ENCODE measurements around the gene PHC2. TPM values are rescaled to one million over a fixed set of nuclear protein-coding genes. Genes with fewer than 3 reads are reported as not detected.

PHC2 gene
- polyA plus RNA-seq, 1 donor, result 67.8 TPM

DNA sequence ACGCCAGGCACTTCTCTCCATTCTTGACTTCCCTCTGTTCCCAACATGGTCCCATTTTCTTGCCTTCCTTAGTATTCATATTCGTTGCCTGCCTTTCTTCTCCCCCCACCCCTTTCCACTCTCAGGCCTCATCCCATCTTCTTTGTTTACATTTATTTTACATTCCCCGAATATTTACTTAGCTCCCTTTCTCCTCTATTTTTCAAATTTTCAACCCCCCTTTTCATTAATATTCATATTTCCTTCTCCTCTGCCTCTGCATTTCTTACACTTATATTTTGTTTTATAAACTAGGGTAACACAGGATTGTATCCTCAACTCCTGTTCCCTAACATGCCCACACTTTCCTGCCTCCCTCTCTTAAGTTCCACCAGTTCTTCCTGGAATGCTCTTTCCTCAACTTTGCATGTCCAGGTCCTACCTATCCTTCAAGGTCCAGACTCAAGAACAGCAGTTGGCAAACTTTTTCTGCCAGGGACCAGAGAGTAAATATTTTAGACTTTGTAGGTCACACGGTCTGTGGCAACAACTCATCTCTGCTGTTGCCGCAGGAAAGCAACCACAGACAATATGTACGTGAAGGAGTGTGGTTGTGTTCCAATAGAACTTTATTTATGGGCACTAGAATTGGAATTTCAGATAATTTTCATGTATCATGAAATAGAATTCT, 80.1 kb downstream of the PHC2 start:
- DNase-seq (ENCODE audit: low read depth), result no peak

DNA sequence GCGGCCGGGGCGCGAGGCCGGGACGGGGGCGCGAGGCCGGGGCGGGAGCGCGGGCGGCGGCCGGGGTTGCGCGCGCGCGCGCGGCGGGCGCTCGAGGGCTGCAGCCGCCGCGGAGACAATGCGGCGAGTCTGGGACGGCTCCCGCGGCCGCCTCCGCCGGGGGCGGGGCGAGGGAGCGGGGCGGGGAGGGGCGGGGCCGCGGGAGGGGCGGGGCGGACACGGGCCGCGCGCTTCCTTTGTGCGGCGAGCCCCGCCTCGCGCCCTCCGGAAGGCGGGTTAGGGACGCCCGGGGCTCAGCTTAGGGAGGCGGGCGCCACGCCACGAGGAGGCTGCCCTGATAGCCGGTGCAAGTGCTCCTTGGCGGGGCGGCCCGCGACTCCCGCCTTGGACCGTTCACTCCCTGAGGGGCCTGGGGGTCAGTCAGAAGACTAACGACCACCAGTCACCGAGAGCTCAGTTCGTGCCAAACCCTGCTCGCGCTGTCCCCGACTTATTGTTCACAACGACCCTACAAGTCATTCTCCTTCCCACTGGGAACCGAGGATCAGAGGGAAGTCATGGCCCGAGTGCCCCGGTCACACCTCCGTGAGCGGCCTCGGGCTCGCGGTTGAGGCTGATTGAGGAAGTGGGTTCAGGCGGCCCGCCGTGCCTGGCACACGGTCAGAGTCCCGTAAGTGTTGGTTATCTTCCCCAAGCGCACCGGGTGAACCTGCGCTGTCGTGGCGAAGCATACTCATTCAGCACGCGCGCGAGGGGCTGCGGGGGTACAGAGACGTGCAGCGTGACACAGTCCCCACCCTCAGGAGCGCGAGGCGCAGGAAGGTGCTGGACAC, 80.9 kb downstream of the PHC2 start:
- no peak for DNase-seq (ENCODE audit: low read depth)

DNA sequence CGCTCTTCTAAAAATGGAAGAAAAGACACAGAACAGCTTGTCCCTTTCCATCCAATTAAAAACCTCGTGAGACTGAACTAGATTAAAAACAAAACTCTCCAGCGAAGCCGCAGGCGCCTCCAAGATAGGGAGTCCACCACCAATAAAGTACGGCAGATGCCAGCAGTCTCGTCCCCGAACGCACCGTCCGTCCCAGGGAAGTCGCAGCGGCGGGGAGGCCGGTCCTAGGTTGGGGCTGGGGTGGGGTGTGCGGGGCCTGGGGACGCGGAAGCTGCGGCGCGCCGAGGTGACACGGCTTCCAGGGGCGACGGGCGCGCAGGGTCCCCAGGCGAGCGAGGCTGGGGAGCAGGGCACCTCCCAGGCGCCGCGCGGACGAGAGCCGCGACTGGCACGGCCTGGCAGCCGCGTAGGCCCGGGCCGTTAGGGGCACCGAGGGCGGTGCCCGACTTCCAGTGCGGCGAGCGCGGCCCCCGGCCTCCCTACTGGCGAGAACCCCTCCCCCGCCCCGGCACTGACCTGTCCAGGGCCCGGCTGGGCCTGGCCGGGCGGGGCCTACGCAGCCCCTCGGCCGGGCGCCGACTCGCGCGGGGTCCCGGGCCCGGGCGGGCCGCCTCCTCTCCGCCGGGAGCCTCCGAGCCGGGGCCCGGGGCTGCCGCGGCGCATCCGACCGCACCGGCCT, 81.7 kb downstream of the PHC2 start:
- no peak for DNase-seq (ENCODE audit: low read depth)

DNA sequence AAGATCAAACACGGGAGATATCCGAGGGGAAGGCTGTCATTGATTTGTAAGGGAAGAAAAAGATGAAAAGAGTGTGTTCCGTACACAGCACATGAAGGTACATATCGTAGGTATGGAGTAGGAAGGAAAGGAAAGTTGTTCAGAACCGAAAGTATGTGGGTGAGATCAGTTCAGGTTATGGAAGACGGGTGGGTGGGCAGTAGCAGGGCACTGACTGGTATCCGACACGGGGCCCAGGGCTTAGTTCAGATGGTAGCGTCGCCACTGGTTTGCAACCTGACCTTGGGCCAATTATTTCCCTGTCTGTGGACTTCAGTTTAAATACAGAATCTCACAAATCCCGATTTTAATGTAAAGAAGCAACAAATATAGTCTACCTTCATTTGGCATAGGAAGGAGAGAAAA, 82.2 kb downstream of the PHC2 start:
- no peak for DNase-seq (ENCODE audit: low read depth)

DNA sequence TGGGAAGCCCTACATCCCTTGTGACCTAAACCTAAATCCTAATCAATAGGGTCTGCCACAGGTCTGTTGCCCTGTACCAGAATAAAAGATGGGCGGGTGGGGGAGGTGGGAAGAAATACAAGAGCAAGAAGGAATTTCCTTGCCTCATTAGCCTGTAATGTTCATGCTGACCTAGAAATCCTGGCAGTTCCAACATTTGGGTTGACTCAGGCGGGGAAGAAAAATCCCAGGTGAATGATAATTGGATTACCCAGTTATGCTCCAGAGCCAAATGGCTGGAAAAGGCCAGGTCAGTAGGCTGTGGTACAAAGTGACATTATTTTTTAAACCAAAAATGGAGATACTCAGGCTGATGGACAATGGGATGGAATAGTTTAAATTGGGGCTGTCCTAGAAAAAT, 82.7 kb downstream of the PHC2 start:
- no peak for DNase-seq (ENCODE audit: low read depth)

DNA sequence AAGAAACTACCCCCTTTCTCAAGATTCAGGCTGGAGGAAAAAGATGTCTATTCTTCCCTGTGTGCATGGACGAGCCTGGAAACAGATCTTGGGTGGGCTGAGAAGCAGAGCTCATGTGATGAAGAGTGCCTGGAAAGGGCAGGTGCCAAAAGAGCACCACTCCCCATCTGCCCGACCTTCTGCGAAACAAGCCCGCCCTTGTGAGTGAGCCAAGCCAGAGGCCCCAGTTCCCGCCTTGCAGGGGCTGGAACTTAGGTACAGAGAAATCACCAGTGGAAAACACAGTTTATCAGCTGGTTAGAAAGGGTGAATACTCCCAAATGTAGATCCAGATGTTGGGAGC, 83.3 kb downstream of the PHC2 start:
- no peak for DNase-seq (ENCODE audit: low read depth)

DNA sequence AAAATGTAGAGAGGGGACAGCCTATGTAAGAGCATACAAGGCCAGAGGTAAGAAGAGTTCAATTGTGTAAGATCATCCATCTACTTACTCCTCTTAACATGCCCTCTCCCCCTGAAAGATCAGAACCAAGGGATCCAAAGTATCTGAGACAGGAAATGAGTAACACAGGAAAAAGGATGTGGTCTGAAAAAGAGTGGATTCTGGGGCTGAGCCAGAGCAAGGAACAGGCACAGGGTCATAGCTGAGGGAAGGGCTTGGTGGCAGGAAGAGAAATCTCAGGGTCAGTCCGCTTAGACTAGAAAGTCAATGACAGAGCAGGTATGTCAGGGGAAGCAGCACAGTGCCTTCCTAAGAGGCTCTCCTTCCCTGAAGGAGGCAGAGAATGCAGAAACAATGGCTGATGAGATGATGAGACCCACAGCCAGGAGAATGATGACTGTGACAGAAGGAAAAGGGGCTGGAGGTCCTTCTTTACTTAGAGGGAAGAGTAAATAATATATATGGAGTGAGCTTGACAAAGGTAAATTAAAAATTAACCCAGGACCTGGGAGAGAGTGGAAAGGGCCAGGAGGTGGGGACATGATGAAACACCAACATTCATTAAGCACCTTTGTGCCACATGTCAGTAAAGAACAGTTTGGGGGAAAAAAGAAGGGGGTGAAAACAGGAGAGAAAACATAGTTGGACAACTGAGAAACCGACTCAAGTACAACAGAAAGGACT, 83.8 kb downstream of the PHC2 start:
- DNase-seq (ENCODE audit: low read depth), result no peak

DNA sequence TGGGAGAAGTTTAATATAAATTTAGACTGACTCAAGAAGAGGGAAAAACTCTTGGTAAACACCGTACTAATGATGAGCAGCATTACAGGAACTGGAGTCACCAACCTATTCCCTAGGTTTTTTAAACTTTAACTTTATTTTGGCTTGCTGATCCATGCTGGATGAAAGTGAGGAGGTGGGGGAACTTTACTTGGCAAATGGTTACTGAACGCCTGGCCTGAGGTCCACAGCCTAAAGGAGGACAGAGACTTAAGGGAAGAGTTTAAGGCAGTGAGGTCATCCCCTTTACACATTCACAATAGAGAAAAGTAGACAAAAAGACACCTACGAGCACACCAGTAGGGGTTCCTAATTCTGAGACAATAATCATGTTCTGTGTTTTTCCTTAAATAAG, 84.4 kb downstream of the PHC2 start:
- DNase-seq (ENCODE audit: low read depth), result no peak

DNA sequence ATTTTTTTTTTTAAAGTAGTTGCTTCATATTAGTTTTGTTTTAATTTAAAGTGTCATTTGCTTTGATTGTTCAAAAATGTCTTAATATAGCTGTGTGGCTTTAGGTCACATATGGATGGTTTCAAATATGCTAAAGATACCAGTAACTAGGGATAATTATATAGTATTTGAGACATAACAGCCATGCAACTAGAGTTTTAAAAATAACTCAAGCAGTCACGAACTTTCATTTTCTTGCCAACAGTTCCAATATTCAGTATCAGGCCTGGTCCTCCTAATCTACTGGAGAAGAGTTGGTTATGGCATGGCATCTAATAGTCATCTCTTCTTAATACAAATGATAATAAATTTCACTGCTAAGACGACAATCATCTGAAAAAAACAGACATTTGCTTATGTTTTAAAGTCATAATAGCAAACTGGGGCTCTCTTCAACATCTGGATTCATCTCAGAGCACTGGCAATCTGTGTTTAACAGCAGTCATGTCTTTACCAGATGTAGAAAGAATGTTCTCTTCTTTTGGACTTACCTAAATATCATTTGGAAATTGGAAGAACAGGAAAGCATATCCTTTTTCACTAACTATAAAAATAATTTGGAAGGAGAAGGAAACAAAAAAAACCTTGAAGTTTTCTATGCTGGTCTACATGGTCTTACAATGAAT, 85.9 kb downstream of the PHC2 start:
- no peak for DNase-seq (ENCODE audit: low read depth)

DNA sequence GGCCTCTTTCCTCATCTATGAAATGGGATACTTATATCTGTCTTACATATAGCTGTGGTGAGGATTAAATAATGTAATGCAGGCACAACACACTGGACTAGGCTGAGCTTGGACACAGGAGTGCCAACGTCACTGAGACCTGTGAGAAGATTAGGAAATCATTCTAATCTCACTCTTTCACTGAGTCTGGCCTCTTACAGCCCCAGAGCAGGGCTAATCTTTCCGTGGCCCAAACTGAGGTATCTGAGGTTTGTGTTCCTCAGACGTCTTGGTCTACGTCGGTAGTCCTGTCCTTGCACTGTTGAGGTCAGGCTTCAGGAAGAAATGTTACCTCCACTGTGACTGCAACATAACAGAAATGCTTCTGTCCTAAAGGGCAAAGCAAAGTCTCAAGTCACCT, 87.4 kb downstream of the PHC2 start:
- no peak for DNase-seq (ENCODE audit: low read depth)

DNA sequence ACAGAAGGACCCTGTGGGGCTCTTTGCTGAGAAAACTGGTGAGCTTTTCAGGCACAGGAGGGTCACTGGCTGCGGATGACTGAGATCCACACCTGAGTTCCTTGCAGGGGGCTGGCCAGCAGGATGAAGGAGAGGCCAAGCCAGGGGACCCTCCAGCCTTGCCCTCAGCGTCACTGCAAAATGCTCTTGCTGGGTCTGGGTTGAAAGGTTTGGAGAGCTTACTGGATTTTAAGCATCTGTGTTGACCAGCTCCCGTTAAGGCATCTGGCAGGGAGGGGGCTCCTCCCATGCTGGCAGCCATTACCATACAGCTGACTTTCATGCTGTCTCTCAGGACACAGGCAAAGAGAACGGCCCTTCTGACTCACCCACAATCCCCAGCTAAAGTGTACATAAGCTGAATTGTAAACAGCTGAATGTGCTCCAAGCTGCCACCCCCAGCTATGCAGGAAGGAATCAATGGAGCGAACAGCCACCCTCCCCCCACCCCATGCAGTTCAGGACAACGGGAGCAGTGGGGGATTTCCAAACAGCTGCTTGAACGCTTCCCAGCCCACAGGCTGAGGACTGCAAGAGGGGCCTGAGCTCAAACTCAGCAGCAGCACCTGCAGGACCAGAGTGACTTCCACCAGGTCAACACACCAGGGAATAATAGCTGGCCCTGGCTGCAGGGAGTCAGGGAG, 88.7 kb downstream of the PHC2 start:
- DNase-seq (ENCODE audit: low read depth), result no peak

DNA sequence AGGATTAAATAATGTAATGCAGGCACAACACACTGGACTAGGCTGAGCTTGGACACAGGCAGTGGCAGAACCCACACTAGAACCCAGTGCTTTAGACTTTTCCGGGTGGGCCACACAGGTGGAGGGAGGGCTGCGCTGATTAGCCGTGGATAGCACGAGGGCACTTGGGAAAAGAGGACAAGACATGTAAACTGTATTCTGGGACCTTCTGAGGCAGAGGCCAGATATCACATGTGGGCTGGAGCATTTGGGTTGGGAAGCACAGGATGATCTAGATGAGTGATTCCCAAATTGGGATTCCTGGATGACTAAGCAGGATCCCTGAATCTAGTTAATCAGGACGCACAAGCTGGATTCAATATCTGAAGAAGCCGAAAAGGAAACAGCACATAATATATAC, 89.7 kb downstream of the PHC2 start:
- DNase-seq (ENCODE audit: low read depth), result no peak

DNA sequence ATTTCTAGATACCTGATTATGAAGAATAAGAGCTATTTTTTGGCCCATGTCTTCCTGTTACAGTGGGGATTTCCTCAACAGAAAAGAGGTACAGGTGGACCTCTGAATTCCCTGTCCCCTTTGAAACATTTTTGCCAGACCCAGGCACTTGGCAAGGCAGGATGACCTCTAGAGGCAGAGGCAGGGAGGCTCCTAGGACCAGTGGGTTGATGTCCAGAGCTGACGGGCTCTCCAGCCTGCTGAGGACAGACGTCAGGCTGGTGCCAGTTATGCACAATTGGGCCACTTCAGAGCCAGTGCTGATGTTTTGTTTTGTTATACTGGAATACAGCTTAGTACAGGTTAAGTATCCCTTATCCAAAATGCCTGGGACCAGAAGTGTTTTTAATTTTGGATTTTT, 91.5 kb downstream of the PHC2 start:
- DNase-seq (ENCODE audit: low read depth), result no peak

DNA sequence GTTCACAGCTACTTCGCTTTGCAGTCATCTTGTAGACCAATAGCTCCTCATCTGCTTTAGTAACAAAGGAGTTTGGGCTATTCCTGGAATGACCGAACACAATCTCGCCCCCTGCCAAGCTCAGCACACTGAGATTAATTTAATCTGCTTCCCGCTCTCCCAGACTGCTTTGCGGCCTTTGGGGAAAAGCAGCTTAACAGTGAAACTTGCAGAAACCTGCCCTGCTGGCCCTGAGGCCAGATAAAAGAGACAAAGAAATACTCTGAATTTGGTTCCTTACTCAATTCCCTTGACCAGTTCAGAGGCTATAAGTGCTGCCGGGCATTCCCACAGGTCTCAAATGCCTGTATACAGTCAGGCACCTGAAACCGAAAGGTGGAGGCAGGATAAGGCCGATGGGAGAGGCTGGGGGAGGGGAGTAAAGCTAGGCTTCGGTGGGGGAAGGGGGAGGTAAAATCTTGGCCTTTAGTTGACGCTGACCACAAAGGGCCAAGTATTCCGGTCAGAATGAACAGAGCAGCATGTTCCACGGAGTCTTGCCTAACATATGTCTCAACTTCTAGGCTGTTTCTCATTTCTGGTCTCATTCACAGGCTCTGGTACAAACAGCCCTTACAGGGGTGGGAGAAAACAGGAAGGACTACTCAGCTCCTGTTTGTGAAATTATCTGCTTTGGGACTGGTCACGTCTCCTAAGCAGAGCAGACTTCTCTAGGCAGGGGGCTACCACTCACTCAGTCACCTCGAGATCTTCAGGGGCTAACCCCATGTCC, 92.3 kb downstream of the PHC2 start:
- no peak for DNase-seq (ENCODE audit: low read depth)

DNA sequence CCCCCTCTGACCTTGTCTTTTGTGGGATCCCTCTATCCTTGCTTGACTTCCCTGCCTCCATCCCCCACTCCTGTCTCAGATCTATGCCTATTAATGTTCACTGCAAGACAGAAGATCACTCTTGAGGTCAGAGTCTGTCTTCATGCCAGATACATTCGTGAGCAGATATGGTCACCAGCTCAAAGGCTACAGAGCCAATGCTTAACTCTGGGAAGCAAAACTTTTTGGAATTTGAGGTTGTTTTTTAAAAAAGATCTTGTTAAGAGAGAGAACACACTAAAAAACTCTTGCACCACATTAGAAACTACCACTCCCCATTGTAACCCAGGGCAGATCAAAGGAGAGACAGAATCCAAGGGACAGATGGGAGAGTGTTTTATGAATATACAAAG, 92.9 kb downstream of the PHC2 start:
- no peak for DNase-seq (ENCODE audit: low read depth)

DNA sequence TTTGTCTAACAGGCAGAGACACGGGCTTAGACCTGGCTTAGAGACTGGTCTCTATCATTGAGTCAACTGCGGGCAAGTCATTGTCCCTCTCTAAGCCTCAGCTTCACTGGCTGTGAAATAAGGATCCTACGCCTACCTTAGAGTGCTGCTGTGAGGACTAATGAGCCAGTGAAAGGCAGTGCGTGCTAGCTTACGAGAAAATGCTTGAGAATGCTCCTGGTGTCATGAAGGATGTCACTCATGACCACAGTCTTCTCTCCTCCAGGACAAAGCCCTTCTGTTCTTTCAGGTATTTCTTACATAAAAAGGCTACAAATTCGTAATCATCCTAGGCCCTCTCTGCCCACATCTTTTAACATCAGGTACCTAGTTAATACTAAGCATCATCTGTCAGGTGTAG, 93.5 kb downstream of the PHC2 start:
- DNase-seq (ENCODE audit: low read depth), result no peak

DNA sequence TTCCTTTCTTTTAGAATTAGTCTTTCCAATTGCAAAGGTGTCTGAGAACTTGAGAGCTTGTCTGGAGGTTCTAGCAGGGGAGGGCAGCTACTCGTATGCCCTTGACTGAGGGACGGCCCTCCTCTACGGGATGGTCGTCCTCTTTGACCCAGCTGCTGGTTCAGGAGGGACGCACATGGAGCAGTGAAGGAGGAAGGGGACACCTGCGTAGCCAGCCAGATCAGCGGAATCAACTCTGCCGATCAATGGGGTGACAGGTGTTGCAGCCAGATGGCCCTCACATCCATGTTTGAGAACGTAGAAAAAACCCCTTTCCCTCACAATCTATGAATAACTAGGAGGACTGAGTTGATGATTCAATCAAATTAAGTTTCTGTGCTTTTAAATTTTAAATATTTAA, 94.3 kb downstream of the PHC2 start:
- DNase-seq (ENCODE audit: low read depth), result no peak

DNA sequence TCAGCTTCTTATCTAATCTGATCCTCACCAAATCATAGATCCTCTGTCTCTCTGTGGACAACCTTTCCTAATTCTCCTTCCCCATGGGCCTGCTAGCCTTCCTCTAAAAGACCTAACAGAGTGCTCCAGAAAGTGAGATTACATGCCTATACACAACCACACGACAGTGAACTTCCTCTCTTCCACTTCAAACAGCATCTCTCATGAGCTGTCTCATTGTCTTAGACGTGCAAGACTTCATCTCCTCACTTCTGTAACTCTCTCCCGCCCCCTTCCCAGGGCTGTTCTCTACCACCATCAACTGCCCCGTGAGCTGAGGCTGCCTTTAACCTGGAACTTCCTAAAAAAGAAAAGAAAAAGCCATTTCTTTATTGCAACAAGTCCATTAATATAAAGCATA, 95.9 kb downstream of the PHC2 start:
- no peak for DNase-seq (ENCODE audit: low read depth)

DNA sequence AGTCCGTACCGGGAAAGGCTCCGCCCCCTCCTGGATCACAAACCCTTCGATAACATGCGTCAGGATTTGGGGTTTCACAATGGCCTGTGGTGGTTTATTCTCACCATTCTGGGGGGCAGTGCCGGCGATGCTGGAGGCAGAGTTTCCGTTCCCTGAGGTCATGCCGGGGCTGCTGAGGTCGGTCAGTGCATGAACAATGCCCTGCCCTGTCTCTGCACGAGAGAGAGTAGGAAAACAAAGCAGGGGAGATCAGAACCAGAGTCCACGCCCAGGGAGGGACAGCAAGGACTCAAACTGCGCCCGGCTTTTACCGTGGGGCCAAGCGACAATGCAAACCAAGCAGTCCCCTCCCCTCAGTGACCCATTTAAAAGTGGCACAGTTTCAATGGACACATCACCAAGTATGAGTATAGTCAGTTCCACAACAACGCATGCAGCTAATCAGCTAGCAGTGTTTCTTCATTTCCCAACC, 96.8 kb downstream of the PHC2 start:
- no peak for DNase-seq (ENCODE audit: low read depth)

DNA sequence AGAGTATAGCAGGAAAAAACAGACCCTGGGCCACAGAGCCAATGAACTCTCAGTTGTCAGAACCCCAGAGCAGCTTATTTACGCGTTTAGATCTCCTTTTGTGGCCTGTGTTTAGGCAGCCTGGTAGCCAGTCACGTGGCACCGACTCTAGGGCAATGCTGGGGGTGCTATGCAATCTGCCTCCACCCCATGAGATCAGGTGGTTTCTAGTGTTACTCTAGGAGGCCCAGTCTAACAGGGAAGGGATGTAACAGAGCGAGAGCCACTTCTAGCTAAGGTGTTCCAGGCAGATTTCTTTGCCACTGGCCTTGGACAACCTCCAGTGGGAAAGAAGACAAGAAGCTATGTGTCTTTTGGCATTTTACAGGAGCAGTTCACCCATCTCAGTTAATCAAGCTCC, 98.0 kb downstream of the PHC2 start:
- DNase-seq (ENCODE audit: low read depth), result no peak

Measured in forelimb muscle (tissue), 1 donor.